GM12892 (cell line): ENCODE results near the gene GAB2.

Source experiments
- POLR2A ChIP-seq: IDR thresholded peaks from 2 replicates; pipeline ENCODE4 v1.6.1; 2011; ENCODE audit warnings: low read depth, low read length, control low read depth
- POLR2AphosphoS5 ChIP-seq: IDR thresholded peaks from 2 replicates; pipeline ENCODE4 v1.6.1; 2011; ENCODE audit warnings: low read depth, low read length, control low read depth

DNA sequence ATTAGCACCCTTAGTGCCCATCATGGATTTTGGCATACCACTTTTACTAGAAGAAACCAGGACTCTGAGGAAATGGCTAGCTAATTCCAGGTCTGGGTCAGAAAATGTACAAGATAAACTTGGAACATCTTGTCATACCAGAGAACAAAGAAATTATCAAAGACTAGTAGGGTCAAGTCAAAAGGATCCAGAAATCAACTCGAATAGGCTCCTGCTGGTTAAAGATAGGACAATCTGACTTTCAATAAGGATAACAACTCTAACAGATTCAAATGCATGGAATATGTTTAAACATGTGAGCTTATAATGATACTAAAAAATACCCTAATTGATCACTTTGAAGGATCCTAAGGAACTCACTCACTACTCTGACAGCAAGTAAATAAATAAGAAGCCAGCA lies 18.9 kb downstream of the GAB2 start:
- TF ChIP-seq POLR2AphosphoS5 (no peak), POLR2A (no peak)
